Right ventricle myocardium inferior (tissue), 1 donor: ENCODE data around the gene PPP2R5C. TPM values are rescaled to one million over a fixed set of nuclear protein-coding genes. Genes with fewer than 3 reads are reported as not detected.
"Not testable (repeated sequence)": the region's sequence is repeated elsewhere in the genome, so short reads cannot be mapped to it uniquely, and the experiment has no call there.

Experiments
- ATAC-seq: fragments of 200-7000 bp; cut with Tn5 transposase; one replicate; pipeline ENCODE4 v1.9.1; 2020; ENCODE audit warnings: mild to moderate bottlenecking, moderate library complexity
- DNase-seq: peaks from one replicate; pipeline ENCODE4 v3.0.0; 2021; ENCODE audit errors: missing footprints
- intact Hi-C: fragments of 100-400 bp; cut with DNase I; formaldehyde crosslinking; loops from one replicate; pipeline ENCODE4 v1.11.0; 2022
- total RNA-seq: library from RNA; stranded (reverse); fragmentation: NEBNext Ultra II Directional; extraction: Animal tissue kit (Norgen Biotek cat#: 25700); gene quantifications from one replicate; pipeline ENCODE4 v1.2.1, GENCODE V29; 2021
- donor health status: DM: no; HTN: yes; CAD: no; lungs with severe emphysema.

PPP2R5C gene
- total RNA-seq, 1 donor from 2014 or later: 199 TPM

DNA sequence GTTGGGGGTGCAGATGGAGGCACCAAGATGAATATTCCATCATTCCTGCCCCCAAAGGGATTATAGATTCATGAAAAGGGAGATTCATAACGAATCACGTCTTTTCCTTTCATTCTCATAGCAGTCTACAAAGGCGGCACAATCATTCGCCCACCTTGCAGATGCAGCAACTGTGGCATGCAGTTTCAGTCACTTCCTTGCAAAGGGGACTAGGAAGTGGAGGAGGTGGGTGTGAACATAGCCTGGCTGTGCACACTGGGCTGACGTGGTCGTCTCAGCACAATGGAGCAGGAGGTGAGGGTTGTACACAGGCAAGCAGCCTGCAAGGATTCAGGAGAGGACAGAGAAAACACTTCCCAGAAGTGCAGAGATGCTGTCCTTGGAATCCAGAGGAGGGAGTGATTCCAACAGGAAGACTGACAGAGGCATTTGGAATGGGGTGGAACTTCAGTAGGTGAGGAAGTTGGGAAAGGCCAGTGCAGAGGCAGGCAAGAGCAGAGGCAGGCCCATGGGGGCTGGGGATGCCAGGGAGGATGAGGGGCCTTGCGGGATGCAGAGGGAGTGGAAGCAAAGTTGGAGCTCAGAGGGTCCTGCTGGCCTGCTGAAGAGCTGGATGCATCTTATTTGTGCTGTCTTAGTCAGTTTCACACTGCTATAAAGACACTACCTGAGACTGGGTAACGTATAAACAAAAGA lies 21.9 kb upstream of the PPP2R5C start:
- no peak for DNase-seq
- intact Hi-C loops: no loop called here
- ATAC-seq: no peak

DNA sequence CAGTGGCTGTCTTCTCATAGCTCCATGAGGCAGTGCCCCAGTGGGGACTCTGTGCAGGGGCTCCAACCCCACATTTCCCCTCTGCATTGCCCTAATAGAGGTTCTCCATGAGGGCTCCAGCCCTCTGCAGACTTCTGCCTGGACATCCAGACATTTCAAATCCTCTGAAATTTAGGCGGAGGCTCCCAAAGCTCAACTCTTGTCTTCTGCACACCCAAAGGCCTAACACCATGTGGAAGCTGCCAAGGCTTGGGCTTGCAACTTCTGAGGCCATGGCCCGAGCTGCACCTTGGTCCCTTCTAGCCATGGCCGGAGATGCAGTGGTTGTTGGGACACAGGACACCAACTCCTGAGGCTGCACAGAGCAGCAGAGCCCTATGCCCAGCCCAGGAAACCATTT lies 20.5 kb upstream of the PPP2R5C start:
- intact Hi-C loops: no loop called here
- ATAC-seq (no peak), DNase-seq (no peak)

DNA sequence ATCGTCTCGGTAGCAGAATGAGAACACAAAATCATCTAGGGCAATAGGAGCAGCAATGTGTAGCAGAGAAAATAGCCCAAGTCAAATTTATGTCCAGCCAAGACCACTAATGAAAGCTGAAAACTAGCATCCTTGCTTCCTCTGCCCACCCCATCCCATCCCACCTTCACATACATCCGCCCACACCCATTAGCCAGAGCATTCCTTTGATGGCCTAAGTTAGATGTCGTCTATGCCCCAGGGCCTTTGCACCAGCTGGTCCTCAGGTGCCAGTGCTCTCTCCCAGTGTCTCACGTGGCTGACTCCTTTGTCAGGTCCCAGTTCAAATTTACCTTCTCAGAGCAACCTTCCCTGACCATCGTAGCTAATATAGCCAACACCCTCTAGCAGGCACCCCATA lies 17.8 kb upstream of the PPP2R5C start:
- ATAC-seq (no peak), DNase-seq (no peak)
- intact Hi-C loops: no loop called here

- intact Hi-C loops, ATAC-seq, DNase-seq: not testable (repeated sequence)
Measured at GRCh38 chr14:101744382-101744781, 17.1 kb upstream of the PPP2R5C start.

DNA sequence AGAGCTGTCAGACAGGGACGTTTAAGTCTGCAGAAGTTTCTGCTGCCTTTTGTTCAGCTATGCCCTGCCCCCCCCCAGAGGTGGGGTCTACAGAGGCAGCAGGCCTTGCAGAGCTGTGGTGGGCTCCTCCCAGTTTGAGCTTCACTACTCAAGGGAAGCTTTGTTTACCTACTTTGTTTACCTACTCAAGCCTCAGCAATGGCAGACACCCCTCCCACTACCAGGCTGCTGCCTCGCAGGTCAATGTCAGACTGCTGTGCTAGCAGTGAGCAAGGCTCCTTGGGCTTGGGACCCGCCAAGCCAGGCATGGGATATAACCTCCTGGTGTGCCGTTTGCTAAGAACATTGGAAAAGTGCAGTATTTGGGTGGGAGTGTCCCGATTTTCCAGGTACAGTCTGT lies 11.8 kb upstream of the PPP2R5C start:
- ATAC-seq, DNase-seq, intact Hi-C loops: not testable (repeated sequence)

- intact Hi-C loops: no loop called here
- ATAC-seq (no peak), DNase-seq (no peak)
Measured at GRCh38 chr14:101754893-101755292, 6.6 kb upstream of the PPP2R5C start.

- no peak for DNase-seq
- intact Hi-C loops: no loop called here
- ATAC-seq: no peak
Measured at GRCh38 chr14:101755591-101756324, 5.8 kb upstream of the PPP2R5C start.

DNA sequence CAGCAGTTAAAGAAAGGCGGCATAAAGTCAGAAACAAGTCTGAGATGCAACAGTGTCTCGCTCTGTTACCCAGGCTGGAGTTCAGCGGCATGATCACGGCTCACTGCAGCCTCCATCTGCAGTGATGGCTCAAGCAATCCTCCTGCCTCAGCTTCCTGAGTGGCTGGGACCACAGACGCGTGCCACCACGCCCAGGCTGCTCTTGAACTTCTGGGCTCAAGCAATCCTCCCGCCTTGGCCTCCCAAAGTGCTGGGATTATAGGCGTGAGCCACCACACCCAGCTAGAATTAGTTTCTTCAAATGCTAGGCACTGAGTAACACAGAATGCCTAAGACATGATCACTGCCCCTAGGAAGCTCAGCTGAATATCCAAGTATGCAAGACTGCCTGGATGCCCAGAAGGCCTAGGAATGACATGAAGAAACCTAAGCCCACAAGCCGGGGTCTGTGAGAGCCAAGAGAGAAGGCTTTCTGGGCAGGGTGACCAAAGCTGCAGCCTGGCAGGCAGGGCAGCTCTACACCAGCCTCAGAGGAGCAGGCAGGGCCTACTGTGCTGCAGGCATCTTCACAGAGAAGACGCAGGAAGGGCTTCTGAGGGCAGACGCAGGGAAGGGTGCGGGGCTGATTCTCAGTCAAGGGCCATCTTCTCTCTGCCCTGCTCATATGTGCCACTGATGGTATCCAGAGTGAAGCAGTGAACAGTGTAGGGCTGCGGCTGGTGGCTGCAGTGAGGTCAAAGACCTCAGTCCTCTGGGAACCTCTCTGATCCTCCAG lies 4.3 kb upstream of the PPP2R5C start:
- ATAC-seq (no peak), DNase-seq (no peak)
- intact Hi-C loops: no loop called here

DNA sequence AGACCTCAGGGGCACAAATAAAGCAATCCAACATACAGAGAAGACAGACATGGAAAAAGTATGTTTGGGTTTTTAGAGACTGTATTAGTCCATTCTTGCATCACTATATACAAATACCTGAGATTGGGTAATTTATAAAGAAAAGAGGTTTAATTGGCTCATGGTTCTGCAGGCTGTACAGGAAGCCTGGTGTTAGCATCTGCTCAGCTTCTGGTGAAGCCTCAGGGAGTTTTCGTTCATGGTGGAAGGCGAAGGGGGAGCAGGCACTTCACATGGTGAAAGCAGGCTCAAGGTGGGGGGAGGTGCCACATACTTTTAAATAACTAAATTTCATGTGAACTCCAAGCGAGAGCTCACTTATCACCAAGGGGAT lies 3.7 kb upstream of the PPP2R5C start:
- no peak for ATAC-seq
- no peak for DNase-seq
- intact Hi-C loops: no loop called here

GRCh38 chr14:101758913-101759593 lies 2.5 kb upstream of the PPP2R5C start:
- no peak for ATAC-seq
- DNase-seq: no peak
- intact Hi-C loops: no loop called here

DNA sequence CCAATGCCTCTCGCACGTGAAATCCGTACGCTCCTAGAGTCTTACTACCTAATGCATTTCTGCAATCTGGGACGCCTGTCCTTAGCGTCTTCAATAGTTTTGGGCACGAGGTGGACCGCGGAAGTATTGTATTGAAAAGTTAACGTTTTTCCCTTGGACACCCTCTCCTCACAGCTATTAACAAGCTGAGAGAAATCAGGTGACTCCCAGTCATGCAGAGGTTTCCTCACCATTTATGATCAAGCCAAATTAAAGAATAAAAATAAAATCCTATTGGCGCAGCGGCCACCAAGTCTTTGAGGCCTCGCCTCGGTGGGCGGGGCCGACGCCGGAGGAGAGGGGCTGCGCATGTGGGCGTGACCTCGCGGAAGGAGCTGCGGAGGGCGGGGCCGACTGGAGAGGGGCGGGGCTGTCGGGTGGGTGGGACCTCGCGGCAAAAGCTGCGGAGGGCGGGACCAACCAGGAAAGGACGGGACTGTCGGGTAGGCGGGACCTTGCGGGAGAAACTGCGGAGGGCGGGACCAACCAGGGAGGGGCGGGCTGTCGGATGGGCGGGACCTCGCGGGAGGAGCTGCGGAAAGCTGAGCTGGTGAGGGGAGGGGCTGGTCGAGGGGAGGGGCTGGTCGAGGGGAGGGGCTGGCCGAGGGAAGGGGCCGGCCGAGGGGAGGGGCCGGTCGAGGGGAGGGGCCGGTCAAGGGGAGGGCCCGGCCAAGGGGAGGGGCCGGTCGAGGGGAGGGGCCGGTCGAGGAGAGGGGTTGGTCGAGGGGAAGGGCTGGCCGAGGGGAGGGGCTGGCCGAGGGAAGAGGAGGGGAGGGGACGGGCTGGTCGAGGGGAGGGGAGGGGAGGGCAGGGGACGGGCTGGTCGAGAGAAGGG lies 1.1 kb upstream of the PPP2R5C start:
- intact Hi-C loops: loop anchor here (1.0 to 5.0 kb wide), 6 partner anchors 54 to 557 kb away; partner anchors contain the start of genes DYNC1H1, HSP90AA1 and ZNF839
- ATAC-seq (peak; percentile 90), DNase-seq (peak; percentile 97)

DNA sequence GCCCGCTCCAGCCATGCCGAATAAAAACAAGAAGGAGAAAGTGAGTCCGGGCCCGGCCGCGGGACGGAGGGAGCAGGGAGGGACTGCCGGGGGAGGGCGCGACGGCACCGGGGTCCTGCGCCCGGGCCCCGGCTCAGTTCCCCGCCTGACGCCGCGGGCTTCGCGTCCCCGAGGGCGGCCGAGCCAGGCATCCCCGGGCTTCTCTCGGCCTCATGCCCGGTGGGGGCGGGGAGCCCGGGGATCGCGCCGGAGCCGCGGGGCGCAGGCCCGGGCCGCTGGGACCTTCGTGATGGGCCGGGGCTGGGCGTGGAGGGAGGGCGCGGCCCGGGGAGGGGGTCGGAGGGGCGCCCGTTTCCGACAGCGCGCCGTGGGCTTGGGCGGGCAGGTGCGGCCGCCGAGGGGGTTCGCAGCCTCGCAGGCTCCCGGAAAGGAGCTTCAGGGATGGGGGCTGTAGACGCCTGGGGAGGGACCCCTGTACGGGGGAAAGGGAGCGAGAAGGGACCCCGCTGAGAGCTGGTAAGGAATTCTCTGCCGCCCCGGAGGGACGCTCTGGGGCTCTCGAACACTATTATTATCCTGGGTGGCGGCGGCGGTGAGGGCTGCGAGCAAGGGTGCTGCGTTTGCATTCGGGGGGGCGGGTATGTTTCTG lies 496 bp downstream of the PPP2R5C start:
- ATAC-seq (no peak), DNase-seq (peak; percentile 80)
- intact Hi-C loops: loop anchor here (1.0 to 5.0 kb wide), 6 partner anchors 55 to 555 kb away; partner anchors contain the start of genes DYNC1H1, HSP90AA1 and ZNF839

GRCh38 chr14:101762530-101763101 lies 1.1 kb downstream of the PPP2R5C start:
- intact Hi-C loops: loop anchor here (5.0 kb wide), 2 partner anchors 140 to 555 kb away; partner anchors contain the start of gene ZNF839
- ATAC-seq (no peak), DNase-seq (no peak)

DNA sequence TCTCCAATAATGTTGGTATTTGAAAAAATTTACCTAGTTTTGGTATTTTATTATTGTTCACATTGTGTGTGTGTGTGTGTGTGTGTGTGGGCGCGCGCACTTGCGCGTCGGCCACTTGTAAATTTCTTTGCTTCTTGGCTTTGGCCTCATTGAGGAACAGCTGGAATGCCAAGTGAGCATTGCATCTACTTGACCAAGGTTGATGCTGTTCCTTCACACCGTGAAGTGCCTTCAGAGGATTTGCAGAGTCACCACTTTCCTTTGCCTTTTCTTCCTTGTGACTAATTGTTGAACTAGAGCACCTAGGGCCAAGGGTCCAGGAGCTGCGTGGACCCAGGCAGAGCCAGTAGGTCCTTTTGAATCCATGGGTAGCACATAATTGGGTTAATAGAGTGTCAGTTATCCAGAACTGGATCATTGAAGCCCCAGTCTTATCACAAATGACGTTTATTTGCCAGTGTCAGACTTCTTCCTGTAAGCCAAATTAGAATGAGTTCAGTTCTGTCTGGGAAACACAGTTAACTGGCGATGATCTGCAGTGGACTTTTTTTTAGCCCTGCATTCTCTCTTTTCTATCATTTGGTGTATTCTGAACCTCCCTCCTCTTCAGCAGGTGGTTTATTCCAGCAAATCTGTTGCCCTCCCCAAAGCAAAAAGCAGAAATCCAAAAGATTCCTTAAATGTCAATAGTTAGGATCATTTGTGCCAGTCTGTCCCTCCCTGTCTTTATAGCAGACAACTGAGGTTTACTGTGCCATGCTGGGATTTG lies 2.6 kb downstream of the PPP2R5C start:
- DNase-seq (no peak), ATAC-seq (no peak)
- intact Hi-C loops: loop anchor here (5.0 kb wide), 2 partner anchors 138 to 553 kb away; partner anchors contain the start of gene ZNF839

DNA sequence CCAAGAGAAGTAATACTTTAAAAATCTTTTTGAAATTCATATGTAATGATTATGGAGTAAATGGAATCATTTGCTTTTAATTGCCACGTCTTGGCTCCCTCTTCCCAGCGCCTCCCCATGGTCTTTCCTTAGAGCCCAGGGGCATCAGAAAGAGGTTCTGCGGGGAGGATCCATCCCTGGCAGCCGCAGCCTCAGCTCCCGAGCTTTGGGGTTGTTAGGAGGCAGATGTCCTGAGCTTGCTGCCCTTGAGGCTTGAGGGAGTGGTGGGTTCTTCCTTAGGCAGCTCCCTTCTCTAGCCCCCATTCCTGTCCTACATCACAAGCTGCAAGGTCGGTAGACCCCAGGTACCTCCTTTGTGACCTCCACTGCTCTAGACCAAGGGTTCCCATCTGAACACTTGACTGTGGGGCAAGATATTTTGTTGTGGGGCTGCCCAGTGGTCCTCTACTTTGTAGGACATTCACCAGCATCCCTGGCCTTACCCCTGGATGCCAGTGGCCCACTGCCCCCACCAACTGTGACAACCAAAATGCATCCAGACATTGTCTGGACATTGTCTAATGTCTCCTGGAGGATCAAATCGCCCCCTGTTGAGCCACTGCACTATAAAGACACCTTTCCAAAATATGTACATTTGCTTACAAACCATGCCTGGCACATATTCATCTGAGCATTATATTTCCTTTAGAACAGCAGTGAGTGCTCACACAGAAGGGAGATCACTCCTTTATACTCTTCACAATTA lies 6.3 kb downstream of the PPP2R5C start:
- DNase-seq (no peak), ATAC-seq (no peak)
- intact Hi-C loops: no loop called here

GRCh38 chr14:101770183-101770582 lies 8.7 kb downstream of the PPP2R5C start:
- DNase-seq (no peak), ATAC-seq (no peak)
- intact Hi-C loops: loop anchor here (5.0 kb wide), 1 partner anchor 72 kb away; no protein-coding TSS in a partner anchor
